Activated T-cell treated with anti-CD3 and anti-CD28 coated beads for 4 hours (primary cell): ENCODE data around the gene ZNF784.
A peak's percentile ranks its signal among the peaks of the same experiment; 100 is the strongest.
"Not testable (repeated sequence)": the region's sequence is repeated elsewhere in the genome, so short reads cannot be mapped to it uniquely, and the experiment has no call there.

Experiments
- DNase-seq: peaks from one replicate; pipeline ENCODE4 v3.0.0-alpha.2; 2020

Gene ZNF784

DNA sequence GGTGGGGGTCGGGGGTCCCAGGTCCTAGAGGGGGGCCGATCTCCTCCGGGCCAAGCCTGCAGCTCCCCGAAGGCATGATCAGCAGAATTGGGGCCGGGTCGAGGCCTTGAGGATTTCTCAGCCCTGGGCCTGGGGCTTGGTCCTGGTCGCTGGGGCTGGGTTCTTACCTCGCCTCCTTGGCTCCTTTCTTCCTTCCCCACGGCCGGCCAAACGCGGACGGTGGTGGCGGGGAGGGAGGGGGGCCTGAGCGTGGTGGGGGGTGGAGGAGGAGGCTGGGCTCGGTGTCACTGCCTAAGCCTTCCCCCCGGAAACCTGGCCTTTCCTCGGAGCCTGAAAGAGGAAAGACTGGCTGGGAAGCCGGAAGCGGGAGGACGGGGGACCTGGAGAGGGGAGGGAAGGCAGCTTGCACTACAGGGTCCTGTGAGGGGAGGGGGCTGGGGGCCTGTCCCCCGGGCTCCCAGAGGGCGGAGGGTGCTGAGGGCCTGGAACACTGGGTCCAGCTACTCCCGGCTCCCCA, 43.7 kb downstream of the ZNF784 start, which contains the start of gene ZNF579:
Gene ZNF579 (minus strand): TSS at position 221 of the 517 bp plus-strand sequence. CDS start 1,209 bp downstream, outside the sequence.
- peak; percentile 70 for DNase-seq

DNA sequence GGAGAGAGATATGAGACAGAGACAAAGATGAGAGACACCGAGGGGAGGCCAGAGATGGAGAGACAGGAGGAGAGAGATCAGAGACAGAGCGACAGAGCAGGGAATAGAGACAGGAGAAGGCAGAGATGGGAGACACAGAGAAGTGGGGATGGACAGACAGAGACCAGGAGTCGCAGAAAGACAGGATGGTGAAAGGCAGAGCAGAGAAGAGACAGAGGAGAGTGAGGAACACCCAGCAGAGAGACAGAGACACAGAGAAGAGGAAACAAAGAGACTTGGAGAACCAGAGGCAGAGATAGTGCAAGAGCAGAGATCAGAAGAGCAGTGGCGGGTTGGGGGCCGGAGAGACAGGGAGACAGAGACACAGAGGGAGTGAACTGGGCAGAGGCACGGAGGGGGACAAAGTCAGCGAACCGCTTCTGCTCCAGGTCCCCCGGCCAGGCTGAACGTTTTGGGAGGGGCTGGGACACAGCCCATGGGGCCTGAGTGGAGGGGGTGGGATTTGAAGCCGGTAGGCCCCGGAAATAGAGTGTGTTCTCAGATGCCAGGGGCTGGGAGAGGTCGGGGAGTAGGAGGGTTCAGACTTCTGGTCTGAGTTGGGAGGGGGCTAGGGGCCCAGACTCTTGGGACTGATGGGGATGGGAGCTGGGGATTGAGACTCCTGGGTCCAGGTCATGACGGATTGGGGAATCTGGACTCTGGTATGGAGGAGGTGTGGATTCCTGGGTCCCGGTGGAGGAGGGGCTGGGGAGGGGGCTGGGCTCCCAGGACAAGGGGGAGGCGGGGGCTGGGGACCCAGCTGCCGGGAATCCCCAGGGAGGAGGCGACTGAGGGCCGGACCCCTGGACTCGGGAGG, 44.4 kb downstream of the ZNF784 start:
- DNase-seq = no peak

DNA sequence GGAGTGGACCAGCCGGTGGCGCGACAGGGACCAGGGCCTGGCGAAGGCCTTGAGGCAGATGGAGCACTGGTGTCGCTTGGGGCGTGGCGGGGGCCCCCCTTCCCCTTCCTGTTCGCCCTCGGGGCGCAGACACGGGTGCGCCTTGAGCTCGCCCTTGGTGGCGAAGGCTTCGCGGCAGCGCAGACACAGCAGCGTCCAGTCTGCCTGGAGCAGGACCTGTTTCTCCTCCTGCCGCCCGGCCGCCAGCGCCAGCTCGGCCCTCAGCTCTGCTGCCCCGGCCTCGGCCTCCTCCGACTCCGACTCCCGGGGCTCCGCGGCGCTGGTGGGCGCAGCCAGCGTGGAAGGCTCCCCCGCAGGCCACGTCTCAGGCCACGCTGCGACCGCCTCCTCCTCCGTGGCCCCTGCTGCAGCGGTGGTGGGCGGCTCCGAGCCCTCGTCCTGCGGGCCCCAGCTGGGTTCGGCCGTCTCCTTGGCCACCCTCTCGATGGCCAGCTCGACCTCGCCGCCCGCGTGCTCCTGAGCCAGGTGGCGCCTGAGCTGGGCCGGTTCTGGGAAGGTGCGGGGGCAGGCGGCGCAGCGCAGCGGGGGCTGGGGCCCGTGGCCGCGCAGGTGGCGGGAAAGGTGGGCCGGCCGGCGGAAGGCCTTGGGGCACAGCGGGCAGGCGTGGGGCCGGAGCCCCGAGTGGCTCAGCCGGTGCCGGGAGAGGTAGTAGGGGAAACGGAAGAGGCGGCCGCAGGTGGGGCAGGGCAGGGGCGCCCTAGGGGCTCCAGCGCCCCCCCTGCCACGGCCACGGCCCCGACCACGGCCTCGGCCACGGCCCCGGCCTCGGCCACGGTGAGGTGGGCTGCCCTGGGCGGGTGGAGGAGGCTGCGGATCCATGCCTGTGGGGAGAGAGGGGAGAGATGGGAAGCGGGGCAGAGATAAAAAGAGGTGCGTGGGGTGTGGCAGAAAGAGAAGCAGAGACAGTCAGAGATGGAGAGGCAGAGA, 45.3 kb downstream of the ZNF784 start:
- no peak for DNase-seq

DNA sequence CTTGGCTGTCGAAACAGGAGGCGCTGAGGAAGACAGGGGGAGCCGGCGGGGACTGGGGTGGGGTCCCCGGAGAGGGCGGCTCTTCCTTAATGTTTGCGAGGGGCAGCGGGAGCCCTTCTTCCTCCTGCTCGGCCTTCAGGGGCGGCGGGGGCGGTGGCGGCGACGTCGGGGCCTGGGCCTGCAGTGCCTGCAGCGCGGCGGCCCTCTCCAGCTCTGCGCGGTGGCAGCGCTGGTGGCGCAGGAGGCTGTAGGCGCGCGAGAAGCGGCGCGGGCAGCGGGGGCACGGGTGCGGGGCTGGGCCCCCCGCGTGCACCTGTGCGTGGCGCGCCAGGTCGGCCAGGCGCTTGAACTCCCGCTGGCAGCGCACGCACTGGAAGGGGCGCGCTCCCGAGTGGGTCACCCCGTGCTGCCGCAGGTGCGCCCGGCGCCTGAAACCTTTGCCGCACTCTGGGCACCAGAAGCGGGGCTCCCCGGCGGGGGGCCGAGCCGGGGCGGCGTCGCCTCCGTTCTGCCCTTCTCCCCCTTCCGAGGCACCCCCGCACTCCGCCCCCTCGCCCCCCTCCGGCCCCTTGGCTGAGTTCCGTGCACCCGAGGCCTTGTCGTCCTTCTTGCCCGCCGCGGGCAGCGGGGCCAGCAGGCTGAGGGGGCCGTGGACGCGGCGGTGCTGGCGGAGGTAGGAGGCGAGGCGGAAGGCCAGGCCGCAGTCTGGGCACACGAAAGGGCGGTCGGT, 46.2 kb downstream of the ZNF784 start:
- DNase-seq = no peak

DNA sequence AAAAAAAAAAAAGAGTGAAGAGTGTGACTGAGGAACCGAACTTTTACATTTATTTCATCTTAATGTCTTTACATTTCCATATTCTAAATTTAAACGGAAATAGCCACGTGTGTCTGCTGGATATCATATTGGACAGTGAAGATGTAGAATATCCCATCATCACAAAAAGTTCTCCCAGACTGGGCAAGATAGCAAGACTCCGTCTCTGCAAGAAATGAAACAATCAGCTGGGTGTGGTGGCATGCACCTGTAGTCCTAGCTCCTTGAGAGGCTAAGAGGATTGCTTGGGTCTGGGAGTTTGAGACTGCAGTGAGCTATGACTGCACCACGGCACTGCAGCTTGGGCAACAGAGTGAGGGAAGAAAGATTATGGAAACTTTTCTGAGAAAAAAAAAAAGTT, 47.6 kb downstream of the ZNF784 start:
- no peak for DNase-seq

DNA sequence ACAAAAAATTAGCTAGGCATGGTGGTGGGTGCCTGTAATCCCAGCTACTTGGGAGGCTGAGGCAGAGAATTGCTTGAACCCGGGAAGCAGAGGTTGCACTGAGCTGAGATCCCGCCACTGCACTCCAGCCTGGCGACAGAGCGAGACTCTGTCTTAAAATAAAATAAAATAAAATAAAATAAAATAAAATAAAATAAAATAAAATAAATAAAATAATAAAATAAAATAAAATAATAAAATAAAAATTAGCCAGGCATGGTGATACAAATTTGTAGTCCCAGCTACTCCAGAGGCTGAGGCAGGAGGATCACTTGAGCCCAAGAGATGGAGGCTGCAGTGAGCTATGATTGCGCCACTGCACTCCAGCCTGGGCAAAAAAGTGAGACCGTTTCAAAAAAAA, 50.4 kb downstream of the ZNF784 start:
- not testable (repeated sequence) for DNase-seq
